ENCODE data around the gene CFAP161. TPM values are rescaled to one million over a fixed set of nuclear protein-coding genes. Genes with fewer than 3 reads are reported as not detected.

The CFAP161 gene
- total RNA-seq, 4 donors from 2014 or later, result 6.6 TPM; not detected in 3

DNA sequence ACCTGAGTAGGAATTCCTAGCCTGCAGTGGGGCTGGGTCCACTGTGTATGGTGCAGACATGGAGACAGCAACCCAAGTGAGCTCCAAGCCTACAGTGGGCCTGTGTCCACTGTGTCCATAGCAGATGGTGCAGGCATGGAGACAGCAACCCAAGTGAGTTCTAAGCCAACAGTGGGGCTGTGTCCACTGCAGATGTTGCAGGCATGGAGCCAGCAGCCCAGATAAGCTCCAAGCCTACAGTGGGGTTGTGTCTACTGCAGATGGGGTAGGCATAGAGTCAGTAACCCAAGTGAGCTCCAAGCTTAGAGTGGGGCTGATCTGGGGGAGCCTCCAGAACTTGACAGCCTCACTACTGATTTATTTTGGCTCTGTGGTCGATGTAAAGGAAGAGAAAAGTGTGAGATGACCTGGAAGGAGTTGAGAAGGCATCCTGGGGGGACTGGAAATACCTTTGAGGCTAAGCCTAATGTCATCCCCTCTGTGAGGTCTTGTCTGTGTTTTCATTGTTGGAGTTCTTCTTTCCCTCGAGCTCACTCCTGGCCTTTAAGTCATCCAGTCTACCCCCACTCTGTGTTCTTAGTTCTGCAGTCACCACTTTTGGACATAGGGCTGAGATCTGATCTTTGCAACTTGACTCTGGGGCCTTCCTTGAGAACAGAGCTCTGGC lies 40.2 kb downstream of the CFAP161 start:
- no peak overlapping the region for H3K4me3 ChIP-seq
- TF ChIP-seq, protein P1, sequence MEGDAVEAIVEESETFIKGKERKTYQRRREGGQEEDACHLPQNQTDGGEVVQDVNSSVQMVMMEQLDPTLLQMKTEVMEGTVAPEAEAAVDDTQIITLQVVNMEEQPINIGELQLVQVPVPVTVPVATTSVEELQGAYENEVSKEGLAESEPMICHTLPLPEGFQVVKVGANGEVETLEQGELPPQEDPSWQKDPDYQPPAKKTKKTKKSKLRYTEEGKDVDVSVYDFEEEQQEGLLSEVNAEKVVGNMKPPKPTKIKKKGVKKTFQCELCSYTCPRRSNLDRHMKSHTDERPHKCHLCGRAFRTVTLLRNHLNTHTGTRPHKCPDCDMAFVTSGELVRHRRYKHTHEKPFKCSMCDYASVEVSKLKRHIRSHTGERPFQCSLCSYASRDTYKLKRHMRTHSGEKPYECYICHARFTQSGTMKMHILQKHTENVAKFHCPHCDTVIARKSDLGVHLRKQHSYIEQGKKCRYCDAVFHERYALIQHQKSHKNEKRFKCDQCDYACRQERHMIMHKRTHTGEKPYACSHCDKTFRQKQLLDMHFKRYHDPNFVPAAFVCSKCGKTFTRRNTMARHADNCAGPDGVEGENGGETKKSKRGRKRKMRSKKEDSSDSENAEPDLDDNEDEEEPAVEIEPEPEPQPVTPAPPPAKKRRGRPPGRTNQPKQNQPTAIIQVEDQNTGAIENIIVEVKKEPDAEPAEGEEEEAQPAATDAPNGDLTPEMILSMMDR (IDR thresholded peaks at IDR 0.05), result no peak
- TF ChIP-seq POLR2A (IDR thresholded peaks at IDR 0.05), result no peak

DNA sequence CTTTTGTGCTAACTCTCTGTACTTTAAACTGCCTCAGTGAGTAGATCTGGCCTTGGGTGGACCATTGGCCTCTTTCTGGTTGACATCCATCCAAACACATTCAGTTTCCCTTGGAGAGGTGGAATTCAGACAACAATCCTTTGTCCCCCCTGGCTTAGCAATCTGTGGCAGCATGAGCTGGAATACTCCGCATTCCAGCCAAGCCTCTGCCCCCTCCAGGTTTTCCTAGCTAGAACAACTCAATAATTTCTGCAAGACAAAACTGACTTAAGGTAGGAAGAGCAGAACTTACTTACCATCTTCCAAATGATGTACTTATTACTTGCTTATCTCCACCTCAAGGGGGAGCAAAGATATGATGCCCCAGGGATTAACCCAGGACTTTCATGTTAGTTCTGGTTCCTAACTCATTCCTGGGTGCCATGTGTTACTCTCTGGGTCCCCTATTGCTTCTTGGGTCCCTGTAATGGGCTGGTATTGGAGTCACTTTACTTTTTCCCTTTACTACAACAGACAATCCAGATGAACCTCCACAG lies 40.8 kb downstream of the CFAP161 start:
- Histone ChIP-seq H3K27me3 (no peaks in the 10 kb centered on the region), H3K9me3 (no peaks in the 10 kb centered on the region), H3K4me1 (no peaks in the 10 kb centered on the region), H3K4me3 (no peak overlapping the region), H3K36me3 (no peaks in the 10 kb centered on the region), H3K27ac (no peak overlapping the region)
- DNase-seq, result no peak
- TF ChIP-seq POLR2A (IDR thresholded peaks at IDR 0.05), result no peak
- TF ChIP-seq, protein P1 (IDR thresholded peaks at IDR 0.05), result no peak

More for the DNA sequence above, 40.2 kb downstream of the CFAP161 start:
- Histone ChIP-seq H3K9me3 (no peaks in the 10 kb centered on the region), H3K36me3 (no peaks in the 10 kb centered on the region), H3K27ac (no peak overlapping the region), H3K27me3 (no peaks in the 10 kb centered on the region), H3K4me1 (no peaks in the 10 kb centered on the region)
- no peak for DNase-seq

DNA sequence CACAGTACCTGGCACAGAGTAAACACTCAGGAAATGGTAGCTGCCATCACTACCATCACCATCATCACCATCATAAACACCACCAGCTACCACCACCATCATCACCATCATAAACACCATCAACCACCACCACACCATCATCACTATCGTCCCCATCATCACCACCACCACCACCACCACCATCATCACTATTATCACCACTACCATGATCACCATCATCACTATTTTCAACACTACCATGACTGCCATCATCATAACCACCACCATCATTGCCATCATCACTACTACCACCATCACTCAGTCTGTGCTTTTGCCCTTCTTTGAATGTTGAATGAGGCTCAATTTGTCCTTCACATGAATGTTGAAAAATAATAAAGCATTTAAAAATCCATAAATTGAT lies 41.4 kb downstream of the CFAP161 start:
- no peak for DNase-seq
- H3K36me3 ChIP-seq, result no peaks in the 10 kb centered on the region
- TF ChIP-seq, protein P1 (IDR thresholded peaks at IDR 0.05), result no peak
- TF ChIP-seq POLR2A (IDR thresholded peaks at IDR 0.05), result no peak
- no peaks in the 10 kb centered on the region for H3K9me3 ChIP-seq
- H3K4me3 ChIP-seq, result no peak overlapping the region
- H3K27ac ChIP-seq, result no peak overlapping the region
- H3K27me3 ChIP-seq, result no peaks in the 10 kb centered on the region
- no peaks in the 10 kb centered on the region for H3K4me1 ChIP-seq

DNA sequence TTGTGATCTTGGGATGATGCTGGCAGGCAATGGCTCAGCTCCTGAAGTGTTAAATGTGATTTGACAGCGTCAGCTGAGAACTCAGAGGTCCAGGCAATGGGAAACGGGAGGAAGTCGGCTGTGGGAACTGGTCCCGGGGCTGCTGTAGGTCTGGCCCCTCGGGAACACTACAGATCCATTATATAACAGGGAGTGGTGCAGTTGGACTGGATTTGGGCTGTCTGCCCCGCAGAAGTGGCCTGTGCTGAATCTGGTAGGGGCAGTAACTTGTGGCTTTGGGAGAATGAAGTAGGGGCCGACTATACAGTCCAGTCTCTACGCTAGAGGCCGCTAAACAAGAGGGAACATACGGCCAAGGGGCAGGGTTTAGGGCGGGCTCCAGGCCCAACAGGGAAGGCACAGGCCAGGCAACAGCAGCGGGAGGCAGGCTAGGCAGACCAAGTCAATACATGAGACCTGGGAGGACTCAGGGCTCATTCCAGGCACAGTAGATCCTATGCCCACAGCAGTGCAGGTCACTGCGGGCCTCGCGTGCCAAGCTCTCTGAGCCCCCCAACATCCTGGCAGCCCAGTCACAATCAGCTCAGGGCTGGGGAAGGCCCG lies 42.3 kb downstream of the CFAP161 start:
- H3K27ac ChIP-seq, result no peak overlapping the region
- no peak for DNase-seq
- TF ChIP-seq, protein P1 (IDR thresholded peaks at IDR 0.05), result no peak
- no peak for TF ChIP-seq POLR2A (IDR thresholded peaks at IDR 0.05)
- no peak overlapping the region for H3K4me3 ChIP-seq
- H3K36me3 ChIP-seq, result no peaks in the 10 kb centered on the region
- no peaks in the 10 kb centered on the region for H3K27me3 ChIP-seq
- no peaks in the 10 kb centered on the region for H3K9me3 ChIP-seq
- H3K4me1 ChIP-seq, result no peaks in the 10 kb centered on the region

DNA sequence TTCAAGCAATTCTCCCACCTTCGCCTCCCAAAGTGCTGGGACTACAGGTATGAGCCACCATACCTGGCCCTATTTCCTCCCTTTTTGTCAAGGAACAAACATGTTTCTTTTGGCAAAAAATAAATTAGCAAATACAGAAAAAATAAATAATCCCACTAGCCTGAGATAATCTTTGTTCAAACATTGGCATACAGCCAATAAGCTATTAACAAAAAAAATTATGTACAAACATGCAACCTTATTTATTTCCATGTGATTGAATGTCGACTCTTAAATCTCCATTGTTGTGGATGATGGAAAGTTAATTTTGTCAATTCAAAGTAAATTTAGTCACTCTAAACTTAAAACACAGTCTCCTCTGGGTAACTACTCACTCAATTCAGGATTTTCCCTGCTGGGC lies 44.3 kb downstream of the CFAP161 start:
- Histone ChIP-seq H3K27ac (no peak overlapping the region), H3K4me3 (no peak overlapping the region), H3K36me3 (no peaks in the 10 kb centered on the region), H3K4me1 (no peaks in the 10 kb centered on the region), H3K9me3 (no peaks in the 10 kb centered on the region), H3K27me3 (no peaks in the 10 kb centered on the region)
- no peak for DNase-seq
- no peak for TF ChIP-seq POLR2A (IDR thresholded peaks at IDR 0.05)
- TF ChIP-seq, protein P1 (IDR thresholded peaks at IDR 0.05), result no peak

Measured in Peyer's patch (tissue), 4 donors.